ENCODE data around the gene FBXL13. TPM values are rescaled to one million over a fixed set of nuclear protein-coding genes. Genes with fewer than 3 reads are reported as not detected.

The FBXL13 gene
- polyA plus RNA-seq, 1 experiment: 0.95 TPM

GRCh38 chr7:102889851-102890250, 184.7 kb downstream of the FBXL13 start:
- CTCF ChIA-PET: interaction anchor here (1.4 kb wide), 1 partner anchor 17 kb away, joined by 3 read pairs; no protein-coding TSS in a partner anchor
- Histone ChIP-seq H3K27ac (ENCODE audit: low read depth, low read length) (peak overlapping the region; percentile 90), H3K4me3 (ENCODE audit: low read depth, low read length) (no peak overlapping the region), H3K9me3 (ENCODE audit: control insufficient read depth, insufficient read depth, low read length) (no peaks in the 10 kb centered on the region), H3K27me3 (ENCODE audit: control insufficient read depth, insufficient read depth, low read length) (no peaks in the 10 kb centered on the region)
- TF ChIP-seq, protein P1, sequence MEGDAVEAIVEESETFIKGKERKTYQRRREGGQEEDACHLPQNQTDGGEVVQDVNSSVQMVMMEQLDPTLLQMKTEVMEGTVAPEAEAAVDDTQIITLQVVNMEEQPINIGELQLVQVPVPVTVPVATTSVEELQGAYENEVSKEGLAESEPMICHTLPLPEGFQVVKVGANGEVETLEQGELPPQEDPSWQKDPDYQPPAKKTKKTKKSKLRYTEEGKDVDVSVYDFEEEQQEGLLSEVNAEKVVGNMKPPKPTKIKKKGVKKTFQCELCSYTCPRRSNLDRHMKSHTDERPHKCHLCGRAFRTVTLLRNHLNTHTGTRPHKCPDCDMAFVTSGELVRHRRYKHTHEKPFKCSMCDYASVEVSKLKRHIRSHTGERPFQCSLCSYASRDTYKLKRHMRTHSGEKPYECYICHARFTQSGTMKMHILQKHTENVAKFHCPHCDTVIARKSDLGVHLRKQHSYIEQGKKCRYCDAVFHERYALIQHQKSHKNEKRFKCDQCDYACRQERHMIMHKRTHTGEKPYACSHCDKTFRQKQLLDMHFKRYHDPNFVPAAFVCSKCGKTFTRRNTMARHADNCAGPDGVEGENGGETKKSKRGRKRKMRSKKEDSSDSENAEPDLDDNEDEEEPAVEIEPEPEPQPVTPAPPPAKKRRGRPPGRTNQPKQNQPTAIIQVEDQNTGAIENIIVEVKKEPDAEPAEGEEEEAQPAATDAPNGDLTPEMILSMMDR (IDR thresholded peaks at IDR 0.05; ENCODE audit: low read depth, low read length): no peak
- POLR2A ChIA-PET: interaction anchor here (0.7 to 3.0 kb wide), 5 partner anchors 16 to 104 kb away, joined by 4 to 22 read pairs (median 5); partner anchors contain the start of gene LRRC17
- DNase-seq (ENCODE audit: low read depth, low spot score): no peak

GRCh38 chr7:102888561-102889233, 185.9 kb downstream of the FBXL13 start:
- Histone ChIP-seq H3K27me3 (ENCODE audit: control insufficient read depth, insufficient read depth, low read length) (no peaks in the 10 kb centered on the region), H3K9me3 (ENCODE audit: control insufficient read depth, insufficient read depth, low read length) (no peaks in the 10 kb centered on the region), H3K4me3 (ENCODE audit: low read depth, low read length) (no peak overlapping the region), H3K27ac (ENCODE audit: low read depth, low read length) (no peak overlapping the region)
- TF ChIP-seq, protein P1 (IDR thresholded peaks at IDR 0.05; ENCODE audit: low read depth, low read length): no peak
- POLR2A ChIA-PET: no interaction called here
- CTCF ChIA-PET: interaction anchor here (1.1 kb wide), 1 partner anchor 41 kb away, joined by 6 read pairs; no protein-coding TSS in a partner anchor
- DNase-seq (ENCODE audit: low read depth, low spot score): no peak

DNA sequence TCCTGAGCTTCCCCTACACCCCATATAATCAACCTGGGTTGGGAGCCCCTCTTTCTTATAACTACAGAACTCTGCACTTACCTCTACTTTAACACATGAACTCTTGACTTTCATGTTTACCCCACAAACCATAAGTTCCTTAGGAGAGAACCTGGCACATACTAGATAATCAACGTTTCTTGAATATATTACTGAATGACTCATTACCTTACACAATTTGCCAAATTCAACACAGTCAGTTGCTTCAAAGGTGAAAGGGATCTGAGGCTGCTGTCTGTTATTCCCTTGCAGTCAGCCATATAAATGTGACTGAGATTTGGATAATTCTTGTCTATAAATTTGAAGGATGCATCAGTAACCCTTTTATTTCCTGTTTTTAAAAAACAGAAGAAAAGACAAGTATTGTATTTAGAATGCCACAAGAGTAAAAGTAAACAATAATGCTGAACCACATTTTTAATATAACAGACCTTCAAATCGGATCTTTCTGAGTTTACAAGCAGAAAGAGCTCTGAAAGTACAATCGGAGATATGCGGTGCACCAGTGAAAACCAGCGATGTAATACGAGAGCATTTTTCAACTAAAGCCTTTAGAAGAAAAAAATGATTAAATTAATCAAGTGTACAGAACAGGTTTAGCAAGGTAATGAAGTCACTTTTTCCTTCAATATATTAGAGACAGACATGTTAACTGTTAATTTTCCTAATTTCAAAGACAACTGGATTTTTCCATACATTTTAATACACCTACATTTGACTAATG, 191.3 kb downstream of the FBXL13 start:
- no peak overlapping the region for H3K27ac ChIP-seq (ENCODE audit: low read depth, low read length)
- no peaks in the 10 kb centered on the region for H3K27me3 ChIP-seq (ENCODE audit: control insufficient read depth, insufficient read depth, low read length)
- TF ChIP-seq, protein P1 (IDR thresholded peaks at IDR 0.05; ENCODE audit: low read depth, low read length): no peak
- ChIA-PET CTCF (no interaction called here), POLR2A (no interaction called here)
- no peaks in the 10 kb centered on the region for H3K9me3 ChIP-seq (ENCODE audit: control insufficient read depth, insufficient read depth, low read length)
- no peak overlapping the region for H3K4me3 ChIP-seq (ENCODE audit: low read depth, low read length)
- no peak for DNase-seq (ENCODE audit: low read depth, low spot score)

DNA sequence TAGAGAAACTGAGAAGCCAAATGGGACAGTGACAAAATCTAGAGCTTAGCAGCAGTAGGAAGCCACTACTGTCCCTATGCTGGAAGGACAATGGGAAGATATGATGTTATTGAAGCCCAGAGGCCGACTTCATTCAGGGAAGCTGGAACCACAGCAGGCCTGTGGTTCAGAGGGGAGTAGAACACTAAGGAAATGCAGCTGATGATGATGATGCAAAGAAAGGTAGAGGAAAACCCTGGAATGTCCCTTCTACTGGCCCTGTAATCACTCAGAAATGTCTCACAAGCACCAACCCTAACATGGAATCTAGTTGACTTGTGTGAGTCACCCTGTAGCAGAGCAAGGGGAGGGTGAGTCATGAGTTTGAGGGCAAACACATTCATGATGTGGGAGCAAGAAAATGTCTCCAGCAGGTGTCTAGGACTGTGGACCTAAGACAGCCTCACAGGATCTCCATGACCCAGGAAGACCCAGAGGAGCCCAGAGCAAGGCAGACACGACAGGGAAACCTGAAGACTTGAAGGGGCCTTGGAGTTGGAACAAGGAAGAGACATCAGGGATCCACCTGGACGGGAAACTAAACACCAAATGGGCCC, 198.8 kb downstream of the FBXL13 start:
- TF ChIP-seq, protein P1 (IDR thresholded peaks at IDR 0.05; ENCODE audit: low read depth, low read length): peak; percentile 11; the same call in 1 of the 2 replicates
- Histone ChIP-seq H3K9me3 (ENCODE audit: control insufficient read depth, insufficient read depth, low read length) (no peaks in the 10 kb centered on the region), H3K27me3 (ENCODE audit: control insufficient read depth, insufficient read depth, low read length) (no peaks in the 10 kb centered on the region), H3K4me3 (ENCODE audit: low read depth, low read length) (no peak overlapping the region), H3K27ac (ENCODE audit: low read depth, low read length) (peak overlapping the region; percentile 89)
- ChIA-PET POLR2A (interaction anchor here (1.3 to 2.3 kb wide), 4 partner anchors 15 to 41 kb away, joined by 4 to 17 read pairs (median 7); partner anchors contain the start of gene LRRC17), CTCF (no interaction called here)
- DNase-seq (ENCODE audit: low read depth, low spot score): peak; percentile 96

All from AG04450 (cell line).